Central memory CD4-positive, alpha-beta T cell (primary cell): ENCODE data around the gene SH3RF3.
A peak's percentile ranks its signal among the peaks of the same experiment; 100 is the strongest.
"Not testable (repeated sequence)": the region's sequence is repeated elsewhere in the genome, so short reads cannot be mapped to it uniquely, and the experiment has no call there.

Experiments
- DNase-seq: peaks from one replicate; pipeline ENCODE4 v3.0.0; 2022

The SH3RF3 gene

DNA sequence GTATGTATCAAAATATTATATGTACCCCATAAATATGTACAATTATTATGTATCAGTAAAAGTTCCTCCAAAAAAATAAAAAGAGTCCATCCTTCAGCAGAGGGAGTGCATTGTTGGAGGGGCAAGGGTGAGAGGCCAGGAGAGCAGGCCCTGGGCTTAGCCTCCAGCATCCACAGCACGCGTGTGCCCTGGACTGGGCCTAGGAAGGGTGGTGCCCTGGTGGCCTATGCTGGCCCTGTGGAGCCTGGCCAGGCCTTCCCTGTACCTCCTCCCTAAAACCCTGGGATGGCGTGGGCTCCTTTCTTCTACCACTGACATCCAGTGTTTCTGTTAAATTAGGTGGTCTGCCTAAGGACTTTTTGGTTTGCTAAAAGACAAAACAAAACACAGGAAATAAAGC, 93.4 kb downstream of the SH3RF3 start:
- DNase-seq, result no peak

DNA sequence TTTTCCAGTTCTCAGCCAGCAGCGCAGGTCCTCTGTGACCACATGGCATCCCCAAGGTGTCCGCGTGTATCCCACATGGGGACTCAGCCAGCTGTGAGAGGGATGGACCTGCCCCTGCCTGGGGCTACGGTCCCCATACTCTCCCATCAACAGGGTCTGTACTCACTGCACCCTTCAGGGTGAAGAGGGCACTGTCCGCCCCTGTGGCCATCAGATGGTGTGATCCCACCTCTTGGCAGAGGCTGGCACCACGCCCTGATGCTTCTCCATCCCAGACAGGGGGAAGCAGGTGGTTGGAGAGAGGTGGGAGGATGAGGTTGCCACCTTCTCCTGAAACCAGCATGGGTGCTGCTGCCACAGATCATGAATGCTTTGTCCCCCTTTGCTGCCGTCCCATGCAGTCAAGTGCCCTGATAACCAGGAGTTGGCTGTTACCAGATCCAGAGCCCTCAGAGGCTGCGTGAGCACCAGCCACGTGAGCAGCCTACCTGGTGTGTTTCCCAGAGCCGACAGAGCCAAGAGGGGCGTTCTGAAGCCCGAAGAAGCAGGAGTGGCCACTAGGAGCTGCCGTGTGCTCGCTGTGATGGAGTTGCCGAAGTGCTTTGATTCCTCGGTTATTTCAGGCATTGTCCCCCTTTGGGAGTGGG, 93.9 kb downstream of the SH3RF3 start:
- no peak for DNase-seq

DNA sequence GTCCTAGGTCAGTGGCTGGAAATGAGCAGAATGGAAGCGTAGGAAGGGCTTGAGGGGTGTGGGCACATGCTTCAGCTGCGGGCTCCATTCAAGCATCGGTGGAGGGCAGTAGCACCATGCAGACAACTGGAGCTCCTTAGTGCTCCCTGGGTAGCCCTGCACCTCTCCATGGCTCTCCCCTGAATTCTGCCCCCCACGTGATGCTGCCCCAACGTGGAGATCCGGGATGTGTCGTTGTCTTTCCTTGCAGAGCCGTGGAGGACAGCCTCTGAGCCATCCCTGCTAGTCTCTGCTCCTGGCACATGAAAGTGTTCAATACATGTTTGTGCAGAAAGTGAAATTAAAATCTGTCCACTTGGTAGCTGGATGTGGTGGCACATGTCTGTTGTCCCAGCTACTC, 94.5 kb downstream of the SH3RF3 start:
- DNase-seq, result no peak

DNA sequence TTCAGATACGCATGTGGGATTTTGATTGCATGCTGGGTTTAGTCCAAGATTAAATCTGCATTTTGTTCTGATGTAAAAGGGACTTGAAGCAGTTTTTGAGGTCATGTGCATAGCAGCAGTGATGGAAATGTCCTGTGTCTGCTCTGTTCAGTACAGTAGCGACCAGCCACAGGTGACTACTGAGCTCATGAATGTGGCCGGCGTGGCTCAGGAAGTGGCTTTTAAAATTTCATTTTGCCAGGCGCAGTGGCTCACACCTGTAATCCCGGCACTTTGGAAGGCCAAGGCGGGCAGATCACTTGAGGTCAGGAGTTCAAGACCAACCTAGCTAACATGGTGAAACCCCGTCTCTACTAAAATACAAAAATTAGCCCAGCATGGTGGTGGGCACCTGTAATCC, 95.3 kb downstream of the SH3RF3 start:
- not testable (repeated sequence) for DNase-seq

DNA sequence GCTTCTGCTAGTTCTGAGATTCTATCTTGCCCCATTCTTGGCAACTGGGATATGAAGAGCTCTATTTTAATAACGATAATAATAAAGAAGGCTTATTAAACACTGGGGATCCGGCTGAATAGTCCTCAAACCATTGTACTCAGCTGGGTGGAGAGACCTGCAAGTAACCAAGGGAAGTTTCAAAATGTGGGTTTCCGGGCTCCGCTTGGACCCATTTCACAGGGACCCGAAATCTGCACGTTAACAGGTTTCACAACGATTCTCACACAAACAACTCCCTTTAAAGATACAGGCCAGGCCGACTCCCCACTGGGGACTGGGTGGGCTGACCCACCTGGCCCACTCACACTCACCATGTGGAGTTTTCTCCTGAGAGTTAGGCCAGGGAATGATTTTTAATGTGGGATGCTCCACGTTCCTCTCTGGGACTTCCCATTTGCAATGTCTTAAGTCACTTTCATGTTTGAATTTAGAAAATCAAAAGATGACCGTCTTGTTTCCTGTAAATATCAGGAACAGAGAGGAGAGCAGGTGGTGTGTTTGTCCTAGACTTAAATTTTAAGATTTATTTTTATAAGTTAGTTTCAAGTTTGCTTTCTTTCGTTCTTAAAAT, 96.3 kb downstream of the SH3RF3 start:
- DNase-seq, result no peak

DNA sequence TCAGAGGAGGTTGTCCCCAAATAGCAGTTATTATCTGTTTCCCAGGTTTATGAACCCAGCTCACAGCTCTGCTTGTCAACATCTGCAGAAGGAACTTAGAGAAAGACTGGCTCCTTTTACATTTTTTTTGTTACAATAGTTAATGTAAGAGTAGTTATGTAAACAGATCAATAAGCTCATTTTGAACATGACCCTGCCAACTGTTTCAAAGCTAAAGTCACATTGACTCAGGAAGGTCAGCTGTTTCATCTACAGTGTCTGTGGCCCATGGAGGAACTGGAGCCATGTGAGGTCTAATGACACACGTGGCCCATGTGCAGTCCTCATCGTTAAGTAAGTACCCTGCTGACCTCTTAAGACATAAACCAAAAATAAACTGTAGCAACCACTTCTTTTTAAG, 97.1 kb downstream of the SH3RF3 start:
- DNase-seq, result no peak

DNA sequence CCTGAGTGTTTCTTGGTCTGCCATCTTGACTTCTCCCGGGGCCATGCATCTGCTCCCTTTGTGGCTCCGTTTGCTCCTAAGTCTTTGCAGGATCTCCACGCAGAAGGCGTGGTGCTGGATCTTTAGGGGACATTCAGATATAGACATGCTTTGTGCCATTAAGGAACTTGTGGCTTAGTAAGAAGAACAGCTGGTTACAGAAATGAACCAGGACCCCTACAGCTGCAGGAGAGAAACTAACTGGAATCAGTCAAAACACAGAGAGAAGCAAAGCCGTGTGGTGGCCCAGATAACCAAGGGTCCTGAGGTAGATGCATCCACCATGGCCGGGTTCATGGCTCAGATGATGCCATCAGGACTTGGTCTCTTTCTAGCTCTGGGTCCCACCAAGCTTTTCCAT, 97.6 kb downstream of the SH3RF3 start:
- no peak for DNase-seq

DNA sequence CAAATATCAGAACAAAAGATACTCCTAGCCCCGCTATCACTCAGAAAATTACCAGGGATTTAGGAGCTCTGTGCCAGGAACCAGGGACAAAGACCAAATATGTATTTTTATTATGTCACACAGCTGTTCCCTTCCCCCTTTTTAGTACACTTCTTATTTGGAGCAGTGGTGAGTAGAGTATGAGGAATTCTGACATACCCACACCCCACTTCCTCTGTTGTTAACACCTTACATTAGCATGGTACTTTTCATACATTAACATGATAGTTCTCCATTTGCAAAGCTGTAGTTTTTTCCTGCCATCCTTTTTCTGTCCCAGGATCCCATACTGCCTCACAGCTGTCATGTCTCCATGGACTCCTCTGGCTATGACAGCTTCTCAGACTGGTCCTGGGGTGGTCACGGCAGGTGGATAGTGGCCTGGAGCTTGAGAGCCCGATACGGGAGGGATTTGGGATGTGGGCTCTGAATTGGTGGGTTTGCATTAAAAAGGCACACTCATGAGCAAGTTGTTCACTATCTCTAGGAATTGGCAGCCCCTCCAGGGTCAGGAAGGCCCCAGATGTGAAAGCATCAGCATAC, 100.2 kb downstream of the SH3RF3 start:
- DNase-seq, result no peak

DNA sequence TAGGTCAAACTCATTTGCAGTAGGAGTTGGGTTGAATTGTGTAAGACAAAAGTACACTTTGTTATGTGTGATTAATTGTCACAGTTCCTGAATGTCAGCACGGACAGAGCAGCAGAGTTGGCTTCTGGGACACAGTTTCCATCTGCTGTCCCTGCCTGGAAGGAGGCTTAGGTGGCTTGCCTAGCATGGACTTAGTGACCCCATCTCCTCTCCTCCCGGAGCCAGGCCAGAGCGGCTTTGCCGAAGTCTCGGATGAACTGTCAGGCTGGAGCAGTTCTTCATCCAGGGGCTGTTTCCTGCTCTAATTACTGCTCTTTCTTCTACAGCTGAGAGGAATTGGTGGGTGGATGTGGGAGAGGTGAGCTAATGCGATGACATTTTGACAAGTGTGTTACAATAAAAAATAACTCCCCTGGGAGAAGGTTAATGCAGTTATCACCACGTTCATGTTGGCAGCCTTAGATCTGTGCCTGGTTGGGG, 102.0 kb downstream of the SH3RF3 start:
- no peak for DNase-seq

DNA sequence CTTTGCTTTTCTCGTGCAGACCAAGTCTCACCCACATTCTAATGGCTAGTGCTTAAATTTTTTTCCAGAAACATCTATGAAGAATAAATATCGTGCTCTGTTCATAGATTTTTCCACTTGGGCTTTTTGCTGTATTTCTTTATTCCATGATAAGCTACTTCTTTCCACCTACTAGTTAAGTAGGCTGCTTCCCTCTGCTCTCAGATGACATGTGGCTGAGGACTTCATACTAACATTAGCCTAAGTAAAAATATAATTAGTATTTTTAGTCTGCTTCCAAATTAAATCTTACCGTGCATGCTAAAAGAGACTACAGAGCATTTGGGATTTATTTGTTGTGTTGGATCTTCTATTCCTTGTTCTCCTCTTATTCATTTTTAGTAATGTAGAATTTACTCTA, 102.4 kb downstream of the SH3RF3 start:
- DNase-seq, result no peak

DNA sequence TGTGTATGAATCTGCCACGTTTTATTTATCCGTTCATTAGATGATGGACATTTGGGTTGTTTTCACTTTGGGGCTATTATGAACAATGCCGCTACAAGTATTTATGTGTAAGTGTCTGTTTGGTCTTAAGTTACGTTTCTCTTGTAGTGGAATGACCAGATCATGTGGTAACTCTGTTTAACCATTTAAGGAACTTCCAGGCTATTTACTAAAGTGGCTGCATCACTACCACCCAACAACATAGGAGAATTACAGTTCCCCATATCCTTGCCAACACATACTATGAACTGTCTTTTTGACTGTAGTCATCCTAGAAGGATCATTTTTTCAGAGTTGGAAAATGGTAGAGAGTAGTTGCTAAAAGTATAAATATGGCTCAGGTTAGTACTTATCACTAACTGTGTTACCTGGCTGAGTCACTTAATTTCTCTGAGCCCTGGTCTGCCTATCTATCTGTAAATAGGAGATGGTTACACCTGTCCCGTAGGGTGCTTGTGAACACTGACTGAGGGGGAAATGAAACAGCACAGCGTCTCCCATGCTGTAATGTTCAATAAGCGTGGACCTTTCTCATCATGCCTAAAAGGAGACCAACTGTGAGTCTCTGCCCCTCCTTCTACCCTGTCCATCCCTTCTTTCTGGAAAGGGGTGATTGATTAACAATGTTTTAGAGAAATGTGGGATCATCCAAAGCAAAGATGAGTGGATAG, 103.1 kb downstream of the SH3RF3 start:
- DNase-seq, result no peak

DNA sequence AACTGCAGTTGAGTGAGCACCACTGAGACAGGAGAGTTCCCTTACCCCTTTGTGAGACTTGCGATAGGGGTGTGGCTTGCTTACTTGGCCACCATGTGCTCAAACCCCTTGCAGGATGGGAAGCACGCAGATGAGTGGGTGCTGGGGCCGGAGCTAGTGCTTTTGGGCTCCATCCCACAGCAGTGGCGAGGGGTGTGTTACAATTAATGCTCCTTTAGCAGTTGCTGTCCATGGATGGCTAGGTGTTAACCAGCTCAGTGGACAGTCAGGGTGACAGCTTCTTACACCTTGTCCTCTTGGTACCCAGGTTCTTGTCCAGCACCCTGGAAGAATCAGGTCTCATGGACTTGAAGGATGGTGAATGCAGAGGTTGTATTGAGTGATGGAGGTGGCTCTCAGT, 103.9 kb downstream of the SH3RF3 start:
- DNase-seq, result no peak

DNA sequence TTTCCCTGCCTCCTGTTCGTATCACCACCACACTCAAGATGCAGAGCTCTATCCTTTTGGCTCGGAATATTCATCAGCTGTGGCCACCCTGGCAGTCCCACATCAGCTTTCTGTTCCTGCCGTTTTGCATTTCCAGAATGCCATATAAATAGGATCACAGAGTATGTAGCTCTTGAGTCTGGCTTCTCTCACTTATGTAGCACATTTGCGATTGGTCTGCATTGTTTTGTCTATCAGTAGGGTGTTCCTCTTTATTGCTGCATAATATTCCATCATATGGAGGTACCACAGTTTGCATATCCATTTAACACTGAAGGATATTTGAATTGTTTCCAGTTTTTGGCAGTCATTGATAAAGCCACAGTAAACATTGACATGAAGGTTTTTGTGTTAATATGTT, 104.6 kb downstream of the SH3RF3 start:
- no peak for DNase-seq

DNA sequence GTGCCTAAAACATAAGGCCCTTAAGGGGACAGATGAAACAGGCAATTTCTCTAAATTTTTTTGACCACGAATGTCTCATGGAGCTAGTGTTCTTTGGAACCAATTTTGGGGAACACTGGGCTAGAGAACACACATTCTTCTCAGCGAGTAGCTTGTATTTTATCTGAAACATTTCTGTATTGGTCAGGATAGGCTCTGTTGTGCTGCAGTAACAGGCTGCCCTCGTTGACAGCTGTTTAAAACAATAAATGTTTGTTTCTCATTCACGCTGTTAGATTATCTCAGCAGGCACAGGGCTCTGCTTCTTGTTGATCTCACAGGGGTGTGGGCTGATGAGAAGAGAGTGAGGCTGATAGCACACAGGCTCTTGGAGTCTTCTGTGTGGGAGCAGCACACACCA, 105.3 kb downstream of the SH3RF3 start:
- no peak for DNase-seq

DNA sequence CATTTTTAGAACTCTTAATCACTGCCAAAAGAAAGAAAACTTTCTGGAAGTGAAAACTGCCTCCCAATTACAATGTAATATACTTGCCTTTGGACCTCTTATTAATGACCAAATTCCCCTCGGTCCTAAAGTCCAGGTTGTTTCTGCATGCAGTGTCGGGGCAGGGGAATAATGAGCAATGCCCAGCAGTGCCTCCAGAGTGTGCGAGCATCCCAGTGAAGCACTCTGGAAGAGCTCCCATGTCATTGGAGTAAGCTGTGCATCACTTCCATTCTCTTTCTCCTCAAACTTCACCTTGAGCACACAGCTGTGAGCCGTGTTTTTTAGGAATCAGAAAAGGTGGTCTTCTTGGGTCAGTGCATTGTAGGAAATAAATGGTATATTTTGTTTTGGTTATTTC, 107.1 kb downstream of the SH3RF3 start:
- no peak for DNase-seq

DNA sequence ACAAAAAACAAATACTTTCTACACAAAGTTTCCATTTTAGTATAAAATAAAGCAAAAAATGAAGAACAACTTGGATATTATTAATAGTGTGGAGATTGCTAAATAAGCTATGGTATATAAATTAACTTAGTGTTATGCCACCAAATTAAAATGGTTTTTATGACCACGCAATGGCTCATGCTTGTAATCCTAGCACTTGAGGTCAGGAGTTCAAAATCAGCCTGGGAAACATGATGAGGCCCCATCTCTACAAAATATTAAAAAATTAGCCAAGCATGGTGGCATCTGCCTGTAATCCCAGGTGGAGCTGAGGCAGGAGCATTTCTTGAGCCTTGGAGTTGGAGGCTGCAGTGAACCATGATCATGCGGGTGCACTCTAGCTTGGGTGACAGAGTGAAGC, 108.8 kb downstream of the SH3RF3 start:
- DNase-seq, result no peak

DNA sequence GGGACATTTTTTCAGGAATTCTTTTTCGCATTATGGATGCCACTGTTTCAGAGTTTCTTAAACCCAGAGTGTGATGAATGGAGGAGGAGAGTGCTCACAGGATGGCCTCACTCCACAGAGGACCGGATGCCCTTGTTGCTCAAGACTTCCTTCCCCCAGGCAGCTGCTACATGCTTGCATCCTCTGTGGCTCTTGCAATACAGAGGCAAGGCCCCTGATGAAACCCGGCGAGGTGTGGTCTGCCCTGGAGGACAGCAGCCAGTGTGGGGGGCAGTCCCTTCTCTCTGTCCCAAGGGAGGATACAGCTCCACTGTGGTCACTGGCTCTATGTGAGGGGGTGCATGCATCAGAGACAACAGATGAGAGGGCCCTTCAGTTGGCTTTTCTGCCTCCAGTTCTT, 109.6 kb downstream of the SH3RF3 start:
- DNase-seq, result peak; percentile 27

DNA sequence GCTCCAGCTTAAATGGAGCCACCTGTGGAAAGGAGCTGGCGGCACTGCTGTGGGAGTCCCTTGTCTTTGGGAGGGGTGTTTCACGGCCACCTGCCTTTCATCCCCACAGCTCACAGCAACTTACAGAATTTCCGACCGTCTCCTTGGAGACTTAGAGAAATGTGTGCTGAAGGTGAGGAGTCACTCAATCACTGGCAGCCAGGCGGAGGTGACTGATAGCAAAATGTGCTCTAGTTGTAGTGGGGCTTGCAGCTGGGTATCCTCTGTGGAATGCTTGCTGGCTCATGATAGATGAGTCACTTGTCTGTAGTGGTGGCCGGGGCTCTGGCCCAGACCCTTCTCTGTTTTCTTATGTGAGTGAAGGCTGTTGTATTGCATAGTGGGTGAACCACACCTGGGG, 110.7 kb downstream of the SH3RF3 start:
- no peak for DNase-seq

DNA sequence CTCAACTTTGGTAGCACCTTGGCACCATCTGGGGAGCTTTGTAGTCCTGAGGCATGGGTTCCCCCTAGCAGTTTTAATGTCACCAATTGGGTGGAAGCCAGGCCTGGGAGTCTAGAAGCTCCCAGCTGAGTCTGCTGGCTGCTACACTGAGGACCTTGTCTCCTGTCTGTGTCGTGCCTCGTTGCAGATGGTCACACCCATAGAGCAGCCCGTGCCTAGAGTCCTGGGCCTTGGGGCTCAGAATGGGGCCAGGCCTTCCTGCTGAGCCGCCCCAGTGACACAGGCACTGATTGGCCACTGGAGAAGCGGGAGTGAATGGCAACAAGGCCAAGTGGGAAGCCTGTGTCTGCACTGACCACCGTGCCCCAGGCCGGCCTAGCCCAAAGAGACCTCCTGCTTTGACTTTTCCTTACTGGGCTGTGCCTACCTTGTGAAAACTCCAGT, 113.2 kb downstream of the SH3RF3 start:
- no peak for DNase-seq

DNA sequence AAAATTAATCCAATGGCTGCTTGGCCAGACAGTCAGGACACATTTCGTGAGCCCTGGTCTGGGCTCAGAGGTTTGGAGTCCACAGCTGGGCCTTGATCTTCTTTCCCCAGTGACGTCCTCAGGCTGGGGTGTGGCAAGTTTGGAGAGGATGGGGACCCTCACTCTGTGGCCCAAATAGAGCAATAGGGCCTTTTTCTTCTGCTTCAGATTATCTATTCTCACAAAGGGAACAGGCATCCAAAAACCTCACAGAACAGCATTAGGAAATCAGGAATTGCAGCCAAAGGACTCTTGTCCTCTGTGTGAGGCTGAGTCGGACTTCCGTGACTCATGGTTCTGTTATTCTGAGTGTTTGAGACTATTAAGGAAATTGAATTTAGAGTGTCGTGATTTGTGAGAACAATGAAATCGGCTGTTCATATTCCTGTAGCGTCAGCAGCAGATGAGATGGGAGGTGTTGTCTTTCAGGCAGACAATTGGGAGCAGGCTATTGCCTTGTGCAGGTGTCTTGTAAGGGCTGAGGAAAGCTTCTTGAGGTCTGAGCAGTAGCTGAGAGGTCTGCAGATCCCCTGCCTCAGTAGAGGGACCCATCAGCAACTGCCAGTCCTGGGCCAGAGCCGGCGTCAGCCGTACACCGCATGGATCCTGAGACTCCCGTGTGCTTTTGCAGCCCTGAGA, 113.8 kb downstream of the SH3RF3 start:
- no peak for DNase-seq

DNA sequence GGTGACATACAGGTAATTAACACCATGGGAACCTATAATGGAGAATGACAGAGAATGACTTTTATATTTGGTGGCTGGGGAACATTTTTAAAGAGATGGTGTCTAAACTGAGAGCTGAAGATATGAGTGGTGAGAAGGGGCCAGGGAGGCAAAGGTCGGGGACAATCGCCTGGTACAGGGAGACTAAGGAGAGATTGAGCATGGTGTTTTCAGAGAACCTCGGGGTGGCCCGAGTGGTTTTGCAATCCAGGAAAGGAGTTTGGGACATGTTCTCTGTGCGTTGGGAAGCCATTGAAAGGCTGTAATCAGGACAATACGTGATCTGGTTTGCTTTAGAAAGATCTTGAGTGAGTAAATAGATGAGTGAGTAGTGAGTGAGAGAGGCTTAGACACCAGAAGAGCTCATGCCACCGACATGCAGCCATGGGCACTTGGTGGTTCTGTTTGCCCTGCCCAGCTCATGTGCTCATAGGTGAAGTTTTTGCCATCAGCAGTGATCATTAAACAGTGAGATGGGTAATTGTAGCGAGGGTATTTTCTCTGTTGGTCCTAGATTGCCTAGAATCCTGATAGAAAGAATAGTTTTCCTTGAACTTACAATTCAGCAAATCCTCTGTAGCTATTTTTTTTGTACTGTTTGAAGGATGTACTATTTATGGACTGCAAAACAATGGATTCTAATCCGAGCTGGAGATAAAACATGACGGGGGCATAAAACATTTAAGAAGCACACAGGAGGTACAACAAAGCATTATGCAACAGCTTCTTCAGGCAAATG, 114.7 kb downstream of the SH3RF3 start:
- no peak for DNase-seq

DNA sequence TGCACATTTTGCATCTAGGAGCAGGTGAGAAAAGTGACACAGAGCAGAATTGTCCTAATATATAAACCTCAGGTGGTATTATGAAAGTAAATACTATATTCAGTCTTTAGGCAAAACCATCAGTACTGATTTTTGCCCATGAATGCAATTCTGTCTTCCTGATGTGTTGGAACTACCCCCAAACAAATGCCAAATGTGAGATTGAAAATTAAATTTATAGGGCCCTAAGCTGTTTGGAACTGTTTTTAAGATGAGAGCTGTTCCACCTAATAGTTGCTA, 115.2 kb downstream of the SH3RF3 start:
- no peak for DNase-seq
